GM21447 (cell line): ENCODE data around the gene CDK15.
"Not testable (repeated sequence)": the region's sequence is repeated elsewhere in the genome, so short reads cannot be mapped to it uniquely, and the experiment has no call there.

Experiments used
- ATAC-seq: cut with Tn5 transposase; IDR thresholded peaks from one replicate; pipeline ENCODE4 v1.9.1; 2021; ENCODE audit not compliant: unreplicated experiment

The CDK15 gene

GRCh38 chr2:201789395-201789794 is 16.9 kb upstream of the CDK15 start:
- ATAC-seq: no peak

- ATAC-seq: no peak
Measured at GRCh38 chr2:201790291-201790690, 16.0 kb upstream of the CDK15 start.

GRCh38 chr2:201790989-201791388 is 15.3 kb upstream of the CDK15 start:
- no peak for ATAC-seq

- no peak for ATAC-seq
Measured at GRCh38 chr2:201793631-201794030, 12.7 kb upstream of the CDK15 start.

GRCh38 chr2:201794294-201794693 is 12.0 kb upstream of the CDK15 start:
- no peak for ATAC-seq

GRCh38 chr2:201795607-201796477 is 10.5 kb upstream of the CDK15 start:
- no peak for ATAC-seq

GRCh38 chr2:201796478-201796865 is 9.9 kb upstream of the CDK15 start:
- no peak for ATAC-seq

- ATAC-seq: no peak
Measured at GRCh38 chr2:201797175-201797840, 9.0 kb upstream of the CDK15 start.

GRCh38 chr2:201798252-201798913 is 8.0 kb upstream of the CDK15 start:
- no peak for ATAC-seq

GRCh38 chr2:201798914-201799285 is 7.4 kb upstream of the CDK15 start:
- ATAC-seq: not testable (repeated sequence)

- ATAC-seq: no peak
Measured at GRCh38 chr2:201807452-201807999, 1.2 kb downstream of the CDK15 start.

GRCh38 chr2:201808027-201808426 is 1.7 kb downstream of the CDK15 start:
- no peak for ATAC-seq

- ATAC-seq: no peak
Measured at GRCh38 chr2:201809633-201810032, 3.3 kb downstream of the CDK15 start.

GRCh38 chr2:201810604-201811003 is 4.3 kb downstream of the CDK15 start:
- not testable (repeated sequence) for ATAC-seq

- no peak for ATAC-seq
Measured at GRCh38 chr2:201813996-201814760, 7.8 kb downstream of the CDK15 start.

- no peak for ATAC-seq
Measured at GRCh38 chr2:201816657-201817575, 10.6 kb downstream of the CDK15 start.

- no peak for ATAC-seq
Measured at GRCh38 chr2:201820383-201821007, 14.2 kb downstream of the CDK15 start.

GRCh38 chr2:201821080-201821479 is 14.7 kb downstream of the CDK15 start:
- no peak for ATAC-seq

- no peak for ATAC-seq
Measured at GRCh38 chr2:201824212-201824611, 17.9 kb downstream of the CDK15 start.
